ENCODE results near the gene B4GALT5. TPM values are rescaled to one million over a fixed set of nuclear protein-coding genes. Genes with fewer than 3 reads are reported as not detected.

B4GALT5 gene
- total RNA-seq, 2 experiments from 2014 or later = 37.6 to 39.3 TPM

DNA sequence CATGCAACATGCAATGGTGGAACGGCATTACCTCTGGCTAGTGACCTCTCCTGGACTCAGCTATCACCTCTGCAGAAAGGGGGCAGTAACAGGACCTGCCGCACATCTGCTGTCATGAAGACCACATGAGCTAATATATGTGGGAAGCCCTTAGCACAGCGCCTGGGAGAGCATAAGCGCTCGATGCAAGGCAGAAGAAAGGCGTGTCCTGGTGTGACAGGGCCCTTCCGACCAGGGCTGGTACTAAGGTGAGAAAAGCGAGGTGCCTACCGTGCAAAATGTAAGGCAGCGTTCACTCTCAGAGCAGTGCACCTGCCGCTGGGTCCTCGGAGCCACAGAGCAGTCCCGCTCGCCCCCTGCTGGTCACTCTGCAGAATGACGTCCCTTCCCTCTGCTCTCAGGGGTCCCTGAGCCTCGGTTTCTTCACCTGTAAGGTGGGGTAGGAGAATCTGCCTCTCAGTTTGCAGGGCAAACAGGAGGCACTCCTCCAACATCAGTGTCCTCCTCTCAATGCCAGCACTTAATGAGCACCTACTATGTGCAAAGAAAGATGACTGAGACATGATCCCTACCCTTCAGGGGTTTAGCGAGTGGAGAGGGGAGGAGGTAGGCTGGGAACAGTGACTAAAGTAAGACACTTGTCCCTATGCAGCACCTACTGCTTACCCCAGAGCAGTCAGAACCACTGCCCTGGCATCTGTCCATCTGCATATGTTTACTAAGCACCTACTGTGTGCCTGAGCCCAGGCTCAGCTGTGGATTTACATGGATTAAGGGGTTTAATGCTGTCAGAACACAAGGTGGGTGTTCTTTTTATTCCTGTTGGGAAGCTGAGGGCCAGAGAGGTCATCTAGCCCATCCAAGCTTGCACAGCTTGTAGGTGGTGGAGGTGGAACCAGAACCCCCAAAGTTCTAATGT, 104.7 kb downstream of the B4GALT5 start:
- POLR2A ChIA-PET = interaction anchor here (0.7 to 1.6 kb wide), 3 partner anchors 13 to 68 kb away, joined by 4 to 6 read pairs (median 5); no protein-coding TSS in a partner anchor
- CTCF ChIA-PET = interaction anchor here (0.5 to 9.5 kb wide), 27 partner anchors 12 to 324 kb away, joined by 3 to 204 read pairs (median 5); no protein-coding TSS in a partner anchor

DNA sequence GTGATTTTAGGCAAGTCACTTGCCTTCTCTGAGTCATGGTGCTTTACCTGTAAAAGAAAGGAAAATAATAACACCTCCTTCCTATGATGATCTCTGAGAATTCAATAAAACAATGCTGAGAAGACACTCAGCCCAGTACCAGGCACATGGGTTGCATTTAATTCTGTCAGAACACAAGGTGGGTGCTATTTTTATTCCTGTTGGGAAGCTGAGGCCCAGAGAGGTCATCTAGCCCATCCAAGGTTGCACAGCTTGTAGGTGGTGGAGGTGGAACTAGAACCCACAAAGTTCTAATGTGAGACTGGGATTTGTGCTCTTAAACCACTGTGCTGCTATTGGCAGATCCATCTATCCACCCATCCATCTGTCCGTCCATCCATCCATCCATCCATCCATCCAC, 106.1 kb downstream of the B4GALT5 start:
- CTCF ChIA-PET = interaction anchor here (0.7 to 9.5 kb wide), 9 partner anchors 10 to 308 kb away, joined by 3 to 204 read pairs (median 6); no protein-coding TSS in a partner anchor
- POLR2A ChIA-PET = interaction anchor here (0.5 to 1.6 kb wide), 3 partner anchors 11 to 101 kb away, joined by 3 to 6 read pairs (median 3); no protein-coding TSS in a partner anchor

DNA sequence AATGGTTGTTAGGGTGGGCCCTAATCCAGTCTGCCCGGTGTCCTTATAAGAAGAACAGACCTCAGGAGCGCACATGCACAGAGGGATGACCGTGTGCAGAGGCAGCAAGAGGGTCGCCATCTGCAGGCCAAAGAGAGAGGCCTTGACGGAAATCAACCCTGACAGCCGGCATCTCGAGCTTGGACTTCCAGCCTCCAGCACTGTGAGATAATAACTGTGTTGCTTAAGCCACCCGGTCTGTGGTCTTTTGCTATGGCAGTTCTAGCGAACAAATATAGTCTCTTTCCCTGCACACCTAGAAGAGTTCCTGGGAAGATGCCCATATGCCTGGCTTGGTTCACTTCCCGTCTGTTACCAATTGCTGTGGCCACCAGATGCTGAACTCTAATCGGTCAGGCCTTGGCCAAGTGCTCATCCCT, 110.5 kb downstream of the B4GALT5 start:
- ChIA-PET CTCF (interaction anchor here (0.6 to 3.7 kb wide), 4 partner anchors 10 to 327 kb away, joined by 3 to 38 read pairs (median 3); no protein-coding TSS in a partner anchor), POLR2A (interaction anchor here (0.6 kb wide), 1 partner anchor 9 kb away, joined by 4 read pairs; no protein-coding TSS in a partner anchor)

DNA sequence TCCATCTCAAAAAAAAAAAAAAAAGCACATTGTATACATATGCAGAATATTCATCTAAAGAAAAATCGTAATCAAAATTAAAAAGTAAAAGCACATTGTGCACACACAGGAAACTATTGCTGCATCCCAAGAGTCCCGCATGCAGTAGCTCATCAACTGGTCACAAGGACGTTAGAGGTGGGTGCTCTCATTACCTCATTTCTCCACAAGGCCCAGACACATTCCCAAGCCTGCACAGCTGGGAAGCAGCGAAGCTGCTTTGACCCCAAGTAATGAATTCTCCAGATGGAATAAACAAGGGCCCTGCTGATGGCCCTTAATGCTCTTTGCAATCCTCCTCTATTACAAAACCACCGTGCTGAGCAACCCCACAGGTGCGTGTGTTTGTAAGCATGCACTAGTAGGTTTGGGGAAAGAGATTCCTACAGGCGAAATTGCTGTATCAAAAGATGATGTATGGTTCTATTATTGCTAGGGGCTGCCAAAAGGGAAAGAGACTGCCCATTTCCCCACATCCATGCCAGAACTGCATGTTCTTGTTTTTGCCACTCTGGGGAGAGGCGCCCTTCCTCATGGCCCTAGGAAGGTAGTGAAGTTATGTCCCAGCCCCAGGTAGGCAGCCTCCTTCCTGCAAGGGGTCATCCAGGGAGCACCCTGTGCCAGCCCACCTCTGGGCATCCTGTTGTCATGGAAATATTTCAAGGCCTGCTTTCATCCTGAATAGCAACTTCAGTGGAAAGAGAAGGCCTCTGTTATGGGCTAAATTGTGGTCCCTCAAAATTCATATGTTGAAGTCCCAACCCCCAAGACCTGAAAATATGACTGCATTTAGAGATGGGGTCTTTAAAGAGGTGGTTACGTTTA, 111.1 kb downstream of the B4GALT5 start:
- ChIA-PET CTCF (interaction anchor here (0.7 to 3.7 kb wide), 6 partner anchors 8 to 61 kb away, joined by 3 to 38 read pairs (median 4); no protein-coding TSS in a partner anchor), POLR2A (interaction anchor here (0.7 kb wide), 1 partner anchor 63 kb away, joined by 5 read pairs; no protein-coding TSS in a partner anchor)

DNA sequence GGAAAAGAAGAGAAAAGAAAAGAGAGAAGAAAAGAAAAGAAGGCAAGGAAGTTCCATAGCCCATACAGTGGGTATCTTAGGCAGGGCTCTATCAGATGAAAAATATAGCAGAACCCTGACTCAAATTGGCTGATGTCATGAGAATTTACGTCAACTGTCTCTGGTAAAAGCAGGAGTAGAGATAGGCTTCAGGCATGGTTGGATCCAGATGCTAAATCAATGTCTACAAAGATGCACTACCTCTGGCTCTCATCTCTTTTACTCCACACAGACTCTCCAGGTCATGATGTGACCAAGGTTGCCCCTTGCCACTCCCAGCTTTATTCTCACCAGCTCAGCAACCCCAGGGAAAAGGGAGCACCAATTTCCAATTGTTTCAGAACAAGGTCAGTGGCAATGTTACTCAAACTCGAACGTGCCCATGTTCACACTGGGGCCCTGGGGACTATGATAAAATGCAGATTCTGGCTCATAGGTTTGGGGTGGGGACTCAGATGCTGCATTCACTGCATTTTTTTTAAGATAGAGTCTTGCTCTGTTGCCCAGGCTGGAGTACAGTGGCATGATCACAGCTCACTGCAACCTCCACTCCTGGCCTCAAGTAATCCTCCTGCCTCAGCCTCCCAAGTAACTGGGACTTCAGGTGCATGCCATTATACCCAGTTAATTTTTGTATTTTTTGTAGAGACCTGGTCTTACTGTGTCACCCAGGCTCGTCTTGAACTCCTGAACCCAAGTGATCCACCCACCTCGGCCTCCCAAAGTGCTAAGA, 112.3 kb downstream of the B4GALT5 start:
- POLR2A ChIA-PET = no interaction called here
- CTCF ChIA-PET = interaction anchor here (0.9 to 3.2 kb wide), 4 partner anchors 9 to 59 kb away, joined by 3 to 25 read pairs (median 4); no protein-coding TSS in a partner anchor

DNA sequence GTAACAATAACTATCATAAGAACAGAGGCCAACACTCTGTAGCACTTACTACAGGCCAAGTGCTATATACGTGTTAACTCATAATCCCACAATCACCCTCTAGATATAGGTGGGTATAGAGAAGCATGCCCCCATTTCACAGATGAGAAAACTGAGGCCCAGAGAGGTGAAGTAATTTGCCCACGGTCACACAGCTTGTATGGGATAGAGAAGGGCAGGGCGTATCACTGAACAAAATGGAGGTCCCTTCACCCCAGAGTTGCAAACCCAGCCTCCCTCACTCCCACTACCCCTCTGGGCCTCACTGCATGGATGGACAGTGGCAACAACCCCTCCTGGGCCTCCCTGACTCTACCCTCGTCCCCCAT, 113.9 kb downstream of the B4GALT5 start:
- ChIA-PET POLR2A (no interaction called here), CTCF (interaction anchor here (1.5 to 3.2 kb wide), 2 partner anchors 58 to 60 kb away, joined by 3 to 25 read pairs; no protein-coding TSS in a partner anchor)

DNA sequence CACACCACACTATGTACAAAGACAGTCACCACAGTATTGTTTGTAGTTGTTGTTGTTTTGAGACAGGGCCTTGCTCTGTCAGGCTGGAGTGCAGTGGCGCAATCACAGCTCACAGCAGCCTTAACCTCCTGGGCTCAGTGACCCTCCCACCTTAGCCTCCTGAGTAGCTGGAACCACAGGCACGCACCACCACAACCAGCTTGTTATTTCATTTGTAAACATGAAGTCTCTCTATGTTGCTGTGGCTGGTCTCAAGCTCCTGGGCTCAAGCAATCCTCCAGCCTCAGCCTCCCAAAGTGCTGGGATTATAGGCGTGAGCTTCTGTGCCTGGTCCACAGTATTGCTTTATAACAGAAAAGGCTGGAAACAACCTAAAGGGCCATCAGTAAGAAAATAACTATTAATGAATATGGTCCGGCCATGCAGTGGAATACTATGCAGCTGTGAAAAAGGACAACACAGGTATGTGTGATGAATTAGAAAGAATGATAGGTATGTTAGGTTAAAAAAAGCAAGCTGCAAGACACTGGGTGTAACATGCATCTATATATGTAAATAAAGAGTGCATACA, 115.8 kb downstream of the B4GALT5 start:
- POLR2A ChIA-PET = no interaction called here
- CTCF ChIA-PET = interaction anchor here (1.0 to 5.4 kb wide), 5 partner anchors 10 to 57 kb away, joined by 3 to 49 read pairs (median 7); no protein-coding TSS in a partner anchor

DNA sequence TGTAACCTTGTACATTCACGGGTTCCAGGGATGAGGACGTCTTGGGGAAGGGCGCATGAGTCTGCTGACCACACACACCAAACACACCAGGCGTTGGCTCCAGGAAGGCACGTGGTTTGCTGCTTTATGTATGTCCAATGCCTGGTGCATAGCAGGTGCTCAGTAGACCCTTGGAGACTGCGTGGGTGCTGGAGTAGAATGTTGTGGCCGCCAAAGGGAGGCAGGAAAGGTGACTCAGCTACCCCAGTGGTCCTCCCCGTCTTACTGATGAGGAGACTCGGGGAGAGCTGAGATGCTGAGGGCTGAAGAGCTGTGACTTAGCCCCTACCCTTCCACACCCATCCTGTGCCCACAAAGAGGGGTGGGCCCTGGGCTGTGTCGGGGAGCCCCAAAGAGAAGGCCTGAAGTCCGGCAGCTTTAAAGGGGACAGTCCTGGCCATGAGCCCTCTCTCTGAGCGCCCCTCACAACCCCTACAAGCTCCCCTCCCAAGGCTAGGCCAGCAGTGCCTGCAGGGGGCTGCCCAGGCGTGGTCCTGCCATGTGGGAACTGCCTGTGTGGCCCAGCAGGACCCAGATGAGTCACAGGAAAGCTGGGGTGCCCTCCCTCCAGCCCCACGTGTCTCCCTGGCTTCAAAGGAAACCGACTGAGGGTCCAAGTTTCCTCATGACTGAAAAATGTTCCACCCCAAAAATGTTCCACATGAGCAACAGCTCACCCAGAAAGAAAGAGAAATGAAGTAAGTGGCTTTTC, 117.7 kb downstream of the B4GALT5 start:
- CTCF ChIA-PET = interaction anchor here (0.7 to 5.4 kb wide), 12 partner anchors 10 to 262 kb away, joined by 3 to 49 read pairs (median 4); no protein-coding TSS in a partner anchor
- POLR2A ChIA-PET = interaction anchor here (0.5 to 1.9 kb wide), 12 partner anchors 9 to 320 kb away, joined by 3 to 6 read pairs (median 4); no protein-coding TSS in a partner anchor

DNA sequence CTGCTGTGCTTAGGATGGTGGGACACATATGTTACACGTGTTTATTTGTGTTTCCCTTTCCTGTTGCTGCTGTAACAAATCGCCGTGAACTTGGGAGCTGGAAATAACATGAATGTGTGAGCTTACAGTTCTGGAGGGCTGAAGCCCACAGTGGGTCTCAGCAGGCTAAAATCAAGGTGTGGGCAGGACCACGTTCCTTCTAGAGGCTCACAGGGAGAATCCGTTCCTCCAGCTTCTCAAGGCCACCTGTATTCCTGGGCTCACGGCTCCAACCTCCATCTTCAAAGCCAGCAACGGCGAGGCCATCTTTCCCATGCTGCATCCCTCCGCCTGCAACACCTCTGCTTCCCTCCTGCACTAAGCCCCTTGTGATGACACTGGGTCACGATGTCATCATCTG, 118.3 kb downstream of the B4GALT5 start:
- CTCF ChIA-PET = interaction anchor here (1.0 to 5.4 kb wide), 5 partner anchors 13 to 61 kb away, joined by 3 to 49 read pairs (median 7); no protein-coding TSS in a partner anchor

DNA sequence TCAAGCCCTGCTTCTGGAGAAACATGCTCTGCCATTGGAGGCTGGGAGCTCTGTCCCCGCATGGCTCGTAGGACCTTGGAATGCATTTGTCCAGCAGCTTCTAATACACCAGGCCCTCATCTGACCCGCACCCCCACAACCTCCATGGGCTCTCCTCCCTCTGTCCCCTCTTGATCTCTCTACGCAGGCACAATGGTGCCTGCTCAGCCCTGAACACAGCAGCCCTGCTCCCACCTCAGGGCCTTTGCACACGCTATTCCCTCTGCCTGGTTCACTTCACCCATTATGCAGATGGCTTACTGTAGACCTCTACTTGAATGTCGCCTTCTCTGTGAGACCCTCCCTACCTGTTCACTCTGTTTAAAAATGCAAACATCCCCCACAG, 118.8 kb downstream of the B4GALT5 start:
- ChIA-PET POLR2A (interaction anchor here (0.5 to 1.9 kb wide), 9 partner anchors 30 to 321 kb away, joined by 3 to 8 read pairs (median 4); no protein-coding TSS in a partner anchor), CTCF (interaction anchor here (0.9 to 5.4 kb wide), 4 partner anchors 14 to 102 kb away, joined by 3 to 49 read pairs (median 4); no protein-coding TSS in a partner anchor)

More for the DNA sequence above, 118.3 kb downstream of the B4GALT5 start:
- POLR2A ChIA-PET = interaction anchor here (1.0 to 1.9 kb wide), 10 partner anchors 9 to 321 kb away, joined by 3 to 6 read pairs (median 4); no protein-coding TSS in a partner anchor

DNA sequence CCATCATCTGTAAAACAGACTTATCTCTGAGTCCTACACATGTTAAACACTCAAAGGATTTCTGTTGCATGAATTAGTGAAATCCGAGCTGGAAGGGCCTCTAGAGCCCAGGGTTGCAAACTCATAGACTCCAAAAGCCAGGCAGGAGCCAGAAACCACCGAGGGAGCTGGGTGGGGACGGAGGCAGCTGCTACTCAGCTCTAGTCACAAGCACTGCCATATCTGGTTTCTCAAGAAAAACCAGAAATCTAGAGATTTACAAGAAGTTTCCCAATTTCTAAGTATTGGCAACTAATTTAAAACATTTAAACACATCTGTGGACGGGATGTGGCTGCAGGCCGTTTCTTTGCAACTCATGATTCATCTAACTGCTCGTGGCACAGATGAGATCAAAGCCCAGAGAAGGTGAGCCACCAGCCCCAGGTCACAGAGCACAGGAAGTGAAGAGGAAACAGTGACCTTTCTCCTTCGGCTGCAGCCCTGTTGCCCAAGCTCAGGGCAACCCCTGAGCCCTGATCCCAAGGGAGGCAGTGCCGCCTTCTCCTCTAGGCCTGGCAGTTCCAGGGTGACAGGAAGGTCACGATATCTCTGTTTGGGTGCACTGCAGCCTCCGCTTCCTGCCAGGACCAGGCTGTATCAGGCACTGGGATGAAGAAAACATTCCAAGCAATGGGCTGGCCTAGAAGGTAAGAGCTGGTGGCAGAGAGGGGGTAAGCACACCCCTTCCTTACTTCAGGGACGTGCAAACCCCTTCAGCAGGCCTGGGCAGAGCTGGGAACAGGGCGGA, 119.3 kb downstream of the B4GALT5 start:
- POLR2A ChIA-PET = interaction anchor here (0.5 to 1.9 kb wide), 9 partner anchors 9 to 322 kb away, joined by 3 to 8 read pairs (median 4); no protein-coding TSS in a partner anchor
- CTCF ChIA-PET = interaction anchor here (0.5 to 5.4 kb wide), 7 partner anchors 14 to 1934 kb away, joined by 3 to 49 read pairs (median 3); no protein-coding TSS in a partner anchor

DNA sequence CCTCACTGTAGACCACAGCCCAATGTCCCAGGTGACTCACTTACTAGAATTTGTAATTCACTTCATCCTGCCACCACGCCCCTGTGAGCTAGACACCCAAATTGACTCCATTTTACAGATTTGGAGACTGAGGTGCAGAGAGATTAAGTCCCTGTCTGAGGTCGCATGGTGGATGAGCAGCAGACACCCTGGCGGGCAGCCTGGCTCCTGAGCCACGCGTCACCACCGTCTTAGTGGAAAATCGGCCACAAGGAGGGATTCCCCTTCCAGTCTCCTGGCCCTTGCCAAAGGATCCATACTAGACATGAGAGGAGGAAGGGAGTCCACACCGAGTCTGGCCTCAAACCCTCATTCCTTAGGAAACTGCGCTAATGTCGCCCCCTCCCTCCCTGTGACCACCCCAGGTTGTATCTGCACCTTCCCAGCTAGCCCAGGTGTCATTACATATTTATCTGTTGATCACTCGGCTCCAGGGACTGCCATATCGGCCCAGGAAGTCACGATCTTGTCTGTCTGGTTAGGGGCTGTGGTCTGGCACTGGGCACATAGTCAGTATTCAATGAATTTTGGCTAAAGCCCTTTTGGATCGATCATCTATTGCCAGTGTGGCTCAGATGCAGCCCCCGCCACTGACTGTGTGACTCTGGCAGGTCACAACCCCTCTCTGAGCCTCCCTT, 120.1 kb downstream of the B4GALT5 start:
- ChIA-PET CTCF (interaction anchor here (0.5 to 5.4 kb wide), 7 partner anchors 14 to 1935 kb away, joined by 3 to 49 read pairs (median 3); no protein-coding TSS in a partner anchor), POLR2A (interaction anchor here (0.5 to 1.5 kb wide), 7 partner anchors 10 to 313 kb away, joined by 3 to 8 read pairs (median 4); no protein-coding TSS in a partner anchor)

DNA sequence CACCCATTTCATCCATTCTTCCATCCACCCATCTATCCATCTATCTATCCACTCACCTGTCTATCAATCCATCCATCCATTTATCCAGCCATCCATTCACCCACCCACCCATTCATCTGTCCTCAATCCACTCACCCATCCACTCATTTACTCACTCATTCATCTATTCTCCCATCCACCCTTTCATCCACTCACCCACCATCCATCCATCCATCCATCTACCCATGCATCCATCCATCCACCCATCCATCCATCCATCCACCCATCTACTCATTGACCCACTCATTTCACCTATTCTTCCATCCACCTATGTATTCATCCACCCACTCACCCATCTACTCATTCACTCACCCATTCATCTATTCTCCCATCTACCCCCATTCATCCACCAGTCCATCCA, 121.6 kb downstream of the B4GALT5 start:
- ChIA-PET CTCF (interaction anchor here (0.6 to 4.9 kb wide), 2 partner anchors 51 to 87 kb away, joined by 3 to 28 read pairs; no protein-coding TSS in a partner anchor), POLR2A (no interaction called here)

DNA sequence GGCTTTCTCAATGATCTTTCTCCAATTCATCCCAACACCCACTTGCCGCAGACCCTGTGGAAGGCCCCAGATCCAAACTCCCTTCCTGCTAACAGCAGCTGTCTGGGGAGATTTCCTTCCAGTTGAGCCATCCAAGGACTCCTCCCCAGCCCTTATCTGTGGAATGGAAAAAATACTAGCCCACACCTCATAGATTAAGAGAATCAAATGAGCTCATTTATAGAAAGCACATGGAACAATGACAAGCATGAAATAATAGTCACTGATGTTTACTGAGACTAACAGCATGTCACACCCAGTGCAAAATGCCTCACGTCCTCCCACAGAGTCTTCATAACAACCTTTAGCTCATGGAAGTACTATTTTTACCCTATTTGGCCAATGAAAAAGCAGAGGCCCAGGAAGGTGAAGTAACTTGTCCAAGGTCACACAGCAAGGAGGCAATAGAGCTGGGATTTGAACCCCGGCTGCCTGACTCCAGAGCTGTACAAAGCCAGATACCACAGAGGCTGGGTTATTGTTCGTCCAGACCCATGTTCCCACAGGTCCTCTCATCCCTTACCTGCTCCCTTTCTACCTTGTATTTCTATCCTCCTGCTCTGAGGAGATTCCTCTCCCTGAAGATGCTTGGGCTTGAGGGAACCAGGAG, 122.3 kb downstream of the B4GALT5 start:
- ChIA-PET POLR2A (interaction anchor here (0.8 to 0.9 kb wide), 3 partner anchors 54 to 313 kb away, joined by 3 to 4 read pairs (median 3); no protein-coding TSS in a partner anchor), CTCF (interaction anchor here (0.7 to 4.9 kb wide), 3 partner anchors 17 to 55 kb away, joined by 3 to 28 read pairs (median 3); no protein-coding TSS in a partner anchor)

Measured in activated CD8-positive, alpha-beta memory T cell treated with anti-CD3 and anti-CD28 coated beads for 36 hours (primary cell).